GM15510 (cell line): ENCODE results near the gene PRDM16.

Source experiments
- POLR2A ChIP-seq: IDR thresholded peaks from 3 replicates; pipeline ENCODE4 v1.6.1; 2011; ENCODE audit warnings: borderline replicate concordance; ENCODE audit not compliant: insufficient read length; ENCODE audit errors: extremely low read depth

The PRDM16 gene

DNA sequence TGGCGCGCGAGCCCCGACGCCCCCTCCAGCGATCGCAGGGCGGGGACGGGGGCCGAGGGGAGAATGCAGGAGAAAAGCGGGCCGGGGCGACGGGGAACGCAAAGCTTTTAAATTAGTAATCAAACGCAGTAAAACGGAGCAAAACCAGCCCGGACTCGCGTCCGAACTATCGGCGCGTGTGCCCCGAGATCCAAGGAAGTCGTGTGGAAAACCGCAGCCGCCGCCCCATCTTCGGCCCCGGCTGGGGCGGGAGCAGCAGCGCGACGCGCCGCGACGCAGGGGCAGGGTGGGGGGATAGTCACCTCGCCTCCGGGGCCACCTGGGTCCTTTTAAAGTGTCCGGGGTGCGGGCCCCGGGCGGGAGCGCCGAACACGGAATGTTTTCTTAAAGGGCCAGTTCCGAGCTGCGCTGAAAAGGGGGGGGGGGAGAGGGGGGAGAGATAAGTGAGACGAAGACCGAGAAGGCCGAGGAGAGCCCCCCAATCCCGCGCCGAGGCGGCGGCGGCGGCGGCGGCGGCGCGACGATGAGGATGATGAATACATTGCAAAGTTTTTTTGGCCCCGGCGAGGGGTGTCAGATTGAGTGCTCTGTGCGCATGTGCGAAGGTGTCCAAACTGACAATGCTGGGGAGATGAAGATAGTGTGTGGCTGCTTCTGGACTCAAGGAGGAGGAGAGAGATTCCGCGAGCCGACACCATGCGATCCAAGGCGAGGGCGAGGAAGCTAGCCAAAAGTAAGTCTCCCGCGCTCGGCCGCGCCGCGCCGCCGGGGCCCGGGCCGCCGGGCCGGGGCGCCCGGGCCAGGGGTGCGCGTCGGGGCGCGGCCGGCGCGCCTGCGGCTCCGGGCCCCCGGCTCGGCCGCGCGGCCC, at the start of gene PRDM16:
TSS of gene PRDM16 (plus strand) at position 640 of the 868 bp plus-strand sequence. CDS start at position 697, 57 bp downstream.
- no peak for TF ChIP-seq POLR2A

DNA sequence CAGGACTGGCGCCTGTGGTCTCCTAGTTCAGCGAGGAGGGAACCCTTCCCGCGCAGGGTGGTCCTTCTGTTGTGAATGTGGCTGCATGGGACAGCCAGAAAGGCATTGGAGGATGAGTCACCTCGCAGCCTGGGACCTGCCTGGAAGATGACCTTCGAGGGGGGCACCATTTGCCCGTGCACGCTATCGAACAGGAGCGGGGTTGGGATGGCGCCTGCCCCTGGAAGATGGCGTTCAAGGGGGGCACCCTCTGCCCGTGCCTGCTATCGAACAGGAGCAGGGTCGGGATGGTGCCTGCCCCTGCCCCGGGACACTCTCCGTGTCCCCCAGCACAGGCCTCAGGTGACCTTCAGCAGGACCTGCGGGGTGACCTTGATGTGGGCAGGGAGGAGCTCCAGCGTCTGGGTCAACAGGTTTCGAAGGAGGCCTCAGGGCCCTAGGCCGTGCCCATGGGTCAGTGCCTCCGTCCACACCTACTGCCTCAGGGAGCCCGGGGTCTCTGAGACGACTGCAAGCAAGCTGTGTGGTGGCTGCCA, 49.4 kb upstream of the PRDM16 start:
- no peak for TF ChIP-seq POLR2A

DNA sequence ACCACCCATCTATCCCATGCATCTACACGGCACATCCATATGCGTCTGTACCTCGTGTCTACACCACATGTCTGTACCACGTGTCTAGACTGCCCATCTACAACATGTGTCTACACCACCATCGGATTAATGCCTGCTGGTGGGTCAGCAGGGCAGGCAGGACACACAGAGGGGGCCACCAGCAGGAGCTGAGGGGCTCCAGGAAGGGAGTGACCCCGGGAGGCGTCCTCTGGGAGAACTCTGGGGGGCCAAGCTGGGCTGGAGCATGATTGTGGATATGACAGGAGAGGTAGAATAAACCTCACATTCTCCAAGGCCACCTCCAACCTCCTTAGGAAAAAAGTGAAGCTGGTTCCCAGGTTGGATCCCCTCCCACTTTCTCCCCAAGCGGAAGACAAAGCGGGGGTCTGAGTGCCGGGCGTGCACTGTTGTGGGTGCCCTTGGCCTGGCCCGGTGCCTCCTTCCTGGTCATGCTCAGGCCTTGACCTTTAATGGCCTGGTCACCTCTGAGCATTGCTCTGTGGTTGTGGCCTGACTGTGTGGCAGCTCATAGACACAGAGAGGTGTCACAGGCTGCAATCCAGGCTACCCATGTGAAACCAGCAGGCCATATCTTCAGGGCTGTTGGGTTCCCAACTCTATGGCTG, 48.6 kb upstream of the PRDM16 start:
- TF ChIP-seq POLR2A: no peak

DNA sequence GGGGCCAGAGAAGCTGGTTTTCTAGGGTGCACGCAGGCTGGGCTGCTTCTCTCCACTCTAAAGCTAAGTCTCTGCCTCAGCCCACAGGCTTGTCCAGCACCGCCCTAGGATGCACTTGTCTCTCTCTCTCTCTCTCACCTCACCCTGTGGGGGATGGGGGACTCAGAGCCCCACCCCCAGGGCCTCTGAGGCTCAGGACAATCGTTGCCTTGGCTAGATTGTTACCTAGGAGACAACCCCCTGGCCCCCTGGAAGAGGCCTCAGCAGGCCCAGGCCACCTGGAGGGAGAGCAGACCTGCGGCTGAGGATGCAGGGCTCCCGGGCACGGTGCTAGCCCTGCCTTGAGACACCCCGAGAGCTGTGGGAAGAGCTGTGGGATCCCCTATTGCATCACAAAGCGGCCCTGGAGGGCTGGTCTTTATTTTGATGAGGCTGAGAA, 47.8 kb upstream of the PRDM16 start, which contains the start of gene ACTRT2:
TSS of gene ACTRT2 (plus strand) at position 235 of the 439 bp plus-strand sequence. CDS start 220 bp downstream, outside the sequence.
- no peak for TF ChIP-seq POLR2A

DNA sequence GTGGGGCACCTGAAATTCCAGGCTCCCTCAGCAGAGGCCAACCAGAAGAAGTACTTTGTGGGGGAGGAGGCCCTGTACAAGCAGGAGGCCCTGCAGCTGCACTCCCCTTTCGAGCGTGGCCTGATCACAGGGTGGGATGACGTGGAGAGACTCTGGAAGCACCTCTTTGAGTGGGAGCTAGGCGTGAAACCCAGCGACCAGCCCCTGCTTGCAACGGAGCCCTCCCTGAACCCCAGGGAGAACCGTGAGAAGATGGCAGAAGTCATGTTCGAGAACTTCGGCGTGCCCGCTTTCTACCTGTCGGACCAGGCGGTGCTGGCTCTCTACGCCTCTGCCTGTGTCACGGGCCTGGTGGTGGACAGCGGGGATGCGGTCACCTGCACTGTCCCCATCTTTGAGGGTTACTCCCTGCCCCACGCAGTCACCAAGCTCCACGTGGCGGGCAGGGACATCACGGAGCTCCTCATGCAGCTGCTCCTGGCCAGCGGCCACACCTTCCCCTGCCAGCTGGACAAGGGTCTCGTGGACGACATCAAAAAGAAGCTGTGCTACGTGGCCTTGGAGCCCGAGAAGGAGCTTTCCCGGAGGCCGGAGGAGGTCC, 47.1 kb upstream of the PRDM16 start:
- no peak for TF ChIP-seq POLR2A

DNA sequence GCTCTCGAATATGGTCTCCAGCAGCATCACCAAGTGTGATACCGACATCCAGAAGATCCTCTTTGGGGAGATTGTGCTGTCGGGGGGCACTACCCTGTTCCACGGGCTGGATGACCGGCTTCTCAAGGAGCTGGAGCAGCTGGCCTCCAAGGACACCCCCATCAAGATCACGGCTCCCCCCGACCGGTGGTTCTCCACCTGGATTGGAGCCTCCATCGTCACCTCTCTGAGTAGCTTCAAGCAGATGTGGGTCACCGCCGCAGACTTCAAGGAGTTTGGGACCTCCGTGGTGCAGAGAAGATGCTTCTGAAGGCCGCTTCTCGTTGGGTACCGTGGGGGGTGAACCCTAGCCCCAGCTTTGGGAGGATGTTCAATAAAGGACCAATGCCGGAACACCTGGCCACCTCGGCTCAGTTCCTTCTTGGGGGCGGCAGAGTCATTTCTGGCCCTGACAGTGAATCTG, 46.5 kb upstream of the PRDM16 start:
- TF ChIP-seq POLR2A: no peak

DNA sequence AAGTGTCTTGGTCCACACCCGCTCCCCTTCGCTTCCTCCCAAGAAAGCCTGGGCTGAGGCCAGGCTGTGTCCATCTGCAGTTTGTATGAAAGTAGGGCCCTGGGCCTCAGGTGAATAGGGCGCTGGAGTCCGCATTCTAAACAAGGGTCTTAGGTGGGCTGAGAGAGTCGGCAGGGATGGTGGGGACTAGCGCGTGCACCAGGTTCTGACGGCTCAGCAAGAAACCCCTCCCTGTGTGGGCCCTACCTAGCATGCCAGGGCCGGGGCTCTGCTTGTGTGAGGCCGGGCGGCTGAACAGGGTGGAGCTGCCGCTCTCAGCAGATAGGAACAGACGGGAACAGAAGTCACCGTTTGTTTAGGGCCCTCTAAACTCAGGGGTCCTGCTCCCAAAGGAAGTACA, 46.0 kb upstream of the PRDM16 start:
- no peak for TF ChIP-seq POLR2A

DNA sequence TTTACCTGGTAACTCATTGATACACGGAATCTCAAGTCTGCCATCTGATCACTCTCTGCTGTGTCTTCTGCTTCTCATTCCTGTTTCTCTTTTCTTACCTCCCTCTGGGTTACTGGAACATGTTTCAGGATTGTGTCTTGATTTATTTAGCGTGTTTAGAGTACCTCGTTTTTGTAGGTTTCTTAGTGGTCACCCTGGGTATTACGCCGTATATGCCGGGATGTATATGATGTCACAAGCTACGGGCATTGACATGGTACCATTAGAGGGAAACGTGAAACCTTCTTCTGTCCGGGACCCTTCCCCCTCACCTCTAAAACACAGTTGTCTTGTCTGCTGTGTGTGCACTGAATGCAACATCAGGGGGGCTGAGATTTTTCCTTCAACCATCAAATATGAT, 45.0 kb upstream of the PRDM16 start:
- no peak for TF ChIP-seq POLR2A

DNA sequence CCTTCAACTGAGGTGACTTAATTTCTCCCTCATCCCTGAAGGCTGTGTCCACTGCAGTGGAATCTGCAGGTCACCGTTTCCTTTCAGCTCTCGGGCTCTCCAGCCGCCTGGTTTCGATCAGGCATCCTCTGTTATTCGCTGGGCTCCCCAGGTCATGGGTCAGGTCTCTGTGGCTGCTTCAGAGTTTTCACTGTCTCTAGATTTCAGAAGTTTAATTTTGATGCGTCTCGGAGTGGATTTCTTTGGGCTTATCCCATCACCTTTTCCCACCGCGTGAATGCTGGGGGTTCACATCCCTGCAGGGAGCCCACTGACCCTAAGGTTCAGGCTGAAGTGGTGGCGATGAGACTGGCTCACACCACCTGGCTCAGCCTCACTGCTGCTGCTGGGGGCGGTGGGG, 44.4 kb upstream of the PRDM16 start:
- TF ChIP-seq POLR2A: no peak

DNA sequence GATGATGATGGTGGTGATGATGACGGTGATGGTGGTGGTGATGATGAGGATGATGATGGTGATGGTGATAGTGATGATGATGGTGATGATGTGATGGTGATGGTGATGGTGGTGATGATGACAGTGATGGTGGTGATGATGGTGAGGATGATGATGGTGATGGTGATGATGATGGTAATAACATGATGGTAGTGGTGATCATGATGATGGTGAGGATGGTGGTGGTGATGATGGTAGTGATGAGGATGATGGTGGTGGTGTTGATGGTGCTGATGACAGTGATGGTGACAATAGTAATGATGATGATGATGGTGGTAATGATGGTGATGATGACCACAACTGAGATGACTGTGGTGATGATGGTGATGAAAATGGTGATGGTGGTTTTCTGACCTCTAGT, 42.9 kb upstream of the PRDM16 start:
- no peak for TF ChIP-seq POLR2A

DNA sequence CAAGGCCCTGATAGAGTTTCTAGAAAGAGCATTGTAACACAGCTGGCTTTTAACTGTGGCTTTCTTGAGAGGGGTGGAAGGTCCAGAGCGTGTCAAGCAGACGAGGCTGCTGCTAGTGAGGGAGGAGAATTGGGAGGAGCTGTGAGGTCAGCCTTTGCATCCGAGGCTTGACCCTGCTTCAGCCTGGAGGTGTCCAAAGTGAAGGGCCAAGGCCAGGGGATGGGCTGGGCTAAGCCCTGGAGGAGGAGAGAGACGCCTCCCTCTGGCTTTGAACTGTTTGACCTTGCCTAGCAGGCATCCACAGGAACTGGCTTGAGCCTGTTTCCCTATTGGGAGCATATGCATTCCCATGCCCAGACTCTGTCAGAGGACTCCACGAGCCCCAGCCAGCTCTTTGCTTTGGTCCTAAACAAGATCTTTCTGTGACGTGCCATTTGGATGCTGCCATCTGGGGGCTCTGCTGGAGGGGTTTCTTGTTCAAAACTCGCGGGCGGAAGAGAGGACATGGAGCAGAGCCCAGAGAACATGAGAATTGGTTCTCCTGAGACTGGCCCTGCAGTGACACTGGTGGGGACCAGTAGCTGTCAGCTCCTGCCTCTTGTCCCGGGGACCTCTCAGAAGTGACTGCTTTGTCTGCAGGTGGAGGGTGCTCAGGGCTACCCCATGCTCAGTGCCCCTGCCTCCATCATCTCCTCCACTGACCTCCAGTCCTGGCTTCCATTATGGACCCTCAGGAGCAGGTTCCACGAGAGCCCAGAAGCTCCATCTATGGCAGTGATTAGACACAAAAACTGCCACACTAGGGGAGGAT, 42.2 kb upstream of the PRDM16 start:
- TF ChIP-seq POLR2A: no peak

DNA sequence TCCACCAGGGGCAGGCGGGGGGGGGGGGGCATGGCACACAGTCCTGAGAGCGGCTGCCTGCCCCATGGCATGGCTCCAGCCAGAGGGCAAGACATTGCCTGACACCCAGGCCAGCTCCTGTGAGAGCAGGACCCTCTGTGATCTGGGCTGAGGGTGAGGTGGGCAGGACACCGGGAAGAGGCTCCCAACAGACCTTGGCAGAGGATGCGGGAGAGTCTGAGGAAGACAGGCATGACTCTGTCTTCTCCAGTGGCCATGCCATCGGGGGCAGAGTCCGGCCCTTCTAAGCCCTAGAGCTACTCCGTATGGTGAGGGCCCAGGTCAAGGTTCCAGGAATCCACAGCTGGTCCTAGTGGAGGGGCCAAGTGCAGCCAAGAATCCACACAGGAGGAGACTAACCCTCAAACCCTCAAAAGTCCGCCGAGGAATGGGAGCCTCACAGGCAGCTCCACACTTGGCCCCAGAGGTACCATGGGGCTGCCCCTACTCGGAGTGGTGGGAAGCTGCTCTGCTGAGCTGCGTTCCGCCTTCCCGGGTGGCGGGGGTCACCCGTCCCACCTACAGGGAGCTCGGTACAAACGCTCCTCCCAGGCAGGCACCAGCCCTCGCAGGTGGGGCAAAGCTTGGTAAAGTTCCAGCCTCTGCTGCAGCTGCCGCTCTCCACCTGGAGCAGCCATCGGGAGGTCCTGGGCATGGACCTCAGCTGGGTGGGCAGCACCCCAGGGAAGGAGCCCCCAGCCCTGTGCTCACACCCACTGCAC, 41.2 kb upstream of the PRDM16 start:
- no peak for TF ChIP-seq POLR2A

DNA sequence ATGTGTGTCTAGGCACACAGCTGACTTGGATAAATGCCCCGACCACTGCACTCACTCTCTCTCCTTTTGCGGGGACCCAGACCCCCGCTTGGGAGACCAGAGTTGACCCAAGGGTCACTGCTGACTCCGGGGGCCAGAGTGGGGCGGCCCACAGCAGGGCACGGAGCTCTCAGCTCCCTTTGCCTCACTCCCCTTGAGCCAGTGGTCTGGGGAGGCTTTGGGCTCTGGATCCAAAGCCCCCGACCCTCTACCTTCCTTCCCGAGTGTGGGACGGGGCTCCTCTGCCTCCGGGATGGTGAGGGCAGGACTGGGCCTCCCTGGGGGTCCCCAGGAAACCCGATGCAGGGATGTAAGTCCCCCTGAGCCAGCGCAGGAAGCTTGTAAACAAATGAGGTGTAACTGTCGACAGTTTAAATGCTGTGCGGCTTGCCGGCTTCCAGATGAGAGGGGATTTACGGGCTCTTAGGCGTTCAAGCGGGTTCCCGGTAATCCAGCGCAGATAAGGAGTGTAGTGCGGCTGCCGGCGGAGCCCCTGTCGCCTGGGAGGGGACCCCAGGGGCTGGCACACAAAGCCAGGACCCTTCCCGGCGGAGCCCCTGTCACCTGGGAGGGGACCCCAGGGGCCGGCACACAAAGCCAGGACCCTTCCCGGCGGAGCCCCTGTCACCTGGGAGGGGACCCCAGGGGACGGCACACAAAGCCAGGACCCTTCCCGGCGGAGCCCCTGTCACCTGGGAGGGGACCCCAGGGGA, 40.3 kb upstream of the PRDM16 start:
- no peak for TF ChIP-seq POLR2A
